ENCODE data around the gene RFX7.

RFX7 gene

DNA sequence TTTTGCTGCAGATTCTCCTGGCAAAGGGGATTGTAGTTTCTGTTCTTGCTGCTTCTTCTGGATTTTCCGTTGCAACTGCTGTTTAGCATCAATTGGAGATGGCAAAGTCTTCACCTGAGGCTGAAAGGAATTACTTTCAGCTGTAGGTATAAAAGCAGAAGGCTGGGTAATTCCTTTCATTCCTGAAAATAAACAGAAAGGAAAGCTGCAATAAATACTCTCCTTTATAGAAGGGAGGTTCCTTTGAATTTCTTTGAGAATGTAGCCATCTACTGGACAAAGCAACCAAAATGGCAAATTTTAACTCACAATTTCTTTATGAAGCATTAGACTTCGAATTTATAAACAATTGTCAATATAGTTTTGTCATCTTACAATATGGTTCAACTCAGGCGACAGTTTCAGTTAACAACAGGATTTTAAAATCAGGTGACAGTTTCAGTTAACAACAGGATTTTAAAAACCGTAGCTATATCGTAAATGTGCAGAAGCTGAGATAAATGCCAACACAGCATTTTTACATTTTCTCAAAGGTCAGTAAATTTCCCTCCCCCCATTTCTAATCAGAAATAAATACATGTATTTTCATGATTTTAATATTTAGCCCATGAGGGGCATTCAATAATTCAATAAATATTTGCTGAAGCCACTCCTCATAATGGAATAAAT lies 145.3 kb downstream of the RFX7 start:
- no peaks in the 10 kb centered on the region for H3K9me3 ChIP-seq (ENCODE audit: insufficient read depth, low read length)
- H4K20me1 ChIP-seq (ENCODE audit: low read depth, low read length): no peaks in the 10 kb centered on the region; the same call in 1 of the 2 replicates
- H3K27me3 ChIP-seq (ENCODE audit: low read length): no peaks in the 10 kb centered on the region
- TF ChIP-seq EZH2phosphoT487 (conservative IDR thresholded peaks at IDR 0.05; ENCODE audit: low read length): no peak
- TF ChIP-seq, protein P1, sequence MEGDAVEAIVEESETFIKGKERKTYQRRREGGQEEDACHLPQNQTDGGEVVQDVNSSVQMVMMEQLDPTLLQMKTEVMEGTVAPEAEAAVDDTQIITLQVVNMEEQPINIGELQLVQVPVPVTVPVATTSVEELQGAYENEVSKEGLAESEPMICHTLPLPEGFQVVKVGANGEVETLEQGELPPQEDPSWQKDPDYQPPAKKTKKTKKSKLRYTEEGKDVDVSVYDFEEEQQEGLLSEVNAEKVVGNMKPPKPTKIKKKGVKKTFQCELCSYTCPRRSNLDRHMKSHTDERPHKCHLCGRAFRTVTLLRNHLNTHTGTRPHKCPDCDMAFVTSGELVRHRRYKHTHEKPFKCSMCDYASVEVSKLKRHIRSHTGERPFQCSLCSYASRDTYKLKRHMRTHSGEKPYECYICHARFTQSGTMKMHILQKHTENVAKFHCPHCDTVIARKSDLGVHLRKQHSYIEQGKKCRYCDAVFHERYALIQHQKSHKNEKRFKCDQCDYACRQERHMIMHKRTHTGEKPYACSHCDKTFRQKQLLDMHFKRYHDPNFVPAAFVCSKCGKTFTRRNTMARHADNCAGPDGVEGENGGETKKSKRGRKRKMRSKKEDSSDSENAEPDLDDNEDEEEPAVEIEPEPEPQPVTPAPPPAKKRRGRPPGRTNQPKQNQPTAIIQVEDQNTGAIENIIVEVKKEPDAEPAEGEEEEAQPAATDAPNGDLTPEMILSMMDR (IDR thresholded peaks at IDR 0.05; ENCODE audit: insufficient read depth, low read length, poor library complexity, severe bottlenecking): no peak
- H3K4me2 ChIP-seq (ENCODE audit: low read depth, low read length, poor library complexity, severe bottlenecking): no peak overlapping the region
- no peak overlapping the region for H3K27ac ChIP-seq (ENCODE audit: low read depth, low read length)
- H3K4me3 ChIP-seq (ENCODE audit: insufficient read depth, low read length, poor library complexity, severe bottlenecking): no peak overlapping the region
- peaks cover 49% of the 10 kb centered on the region for H3K36me3 ChIP-seq (ENCODE audit: low read length)
- H2AFZ ChIP-seq (ENCODE audit: low read depth, low read length, severe bottlenecking): no peak overlapping the region
- H3K9ac ChIP-seq (ENCODE audit: low read length): no peak overlapping the region
- H3K9me2 ChIP-seq (replicated peaks; ENCODE audit: insufficient read depth, low read length): no peaks in the 10 kb centered on the region
- H3F3A ChIP-seq (ENCODE audit: insufficient read depth): no peaks in the 10 kb centered on the region
- H3K79me2 ChIP-seq (ENCODE audit: insufficient read depth, low read length): no peaks in the 10 kb centered on the region

DNA sequence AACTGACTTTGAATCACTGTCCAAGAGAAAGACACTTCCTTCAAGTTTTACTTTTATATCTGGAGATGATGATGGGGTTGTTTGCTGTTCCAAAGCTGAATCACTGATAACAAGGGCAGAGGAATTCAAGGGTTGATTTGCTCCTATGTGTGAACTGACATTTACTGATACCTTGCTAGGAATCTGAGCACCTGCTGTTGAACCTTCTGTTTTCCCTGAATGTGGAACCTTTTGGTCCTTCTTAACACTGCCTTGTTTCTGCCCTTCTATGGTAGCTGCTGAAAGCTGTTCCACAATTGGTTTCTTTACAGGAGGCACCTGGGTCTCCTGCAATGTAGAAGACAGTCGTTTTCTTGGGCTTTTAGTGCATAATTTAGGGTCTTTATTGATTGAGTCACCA lies 148.3 kb downstream of the RFX7 start:
- Histone ChIP-seq H3K9me3 (ENCODE audit: insufficient read depth, low read length) (no peaks in the 10 kb centered on the region), H3K9ac (ENCODE audit: low read length) (no peak overlapping the region), H3K4me2 (ENCODE audit: low read depth, low read length, poor library complexity, severe bottlenecking) (no peak overlapping the region), H3K4me3 (ENCODE audit: insufficient read depth, low read length, poor library complexity, severe bottlenecking) (no peak overlapping the region), H4K20me1 (ENCODE audit: low read depth, low read length) (no peaks in the 10 kb centered on the region; the same call in 1 of the 2 replicates), H2AFZ (ENCODE audit: low read depth, low read length, severe bottlenecking) (no peak overlapping the region), H3F3A (ENCODE audit: insufficient read depth) (no peaks in the 10 kb centered on the region), H3K27ac (ENCODE audit: low read depth, low read length) (no peak overlapping the region), H3K27me3 (ENCODE audit: low read length) (no peaks in the 10 kb centered on the region), H3K79me2 (ENCODE audit: insufficient read depth, low read length) (no peaks in the 10 kb centered on the region), H3K9me2 (replicated peaks; ENCODE audit: insufficient read depth, low read length) (no peaks in the 10 kb centered on the region), H3K36me3 (ENCODE audit: low read length) (peaks cover 53% of the 10 kb centered on the region)
- TF ChIP-seq, protein P1 (IDR thresholded peaks at IDR 0.05; ENCODE audit: insufficient read depth, low read length, poor library complexity, severe bottlenecking): no peak
- TF ChIP-seq EZH2phosphoT487 (conservative IDR thresholded peaks at IDR 0.05; ENCODE audit: low read length): no peak

DNA sequence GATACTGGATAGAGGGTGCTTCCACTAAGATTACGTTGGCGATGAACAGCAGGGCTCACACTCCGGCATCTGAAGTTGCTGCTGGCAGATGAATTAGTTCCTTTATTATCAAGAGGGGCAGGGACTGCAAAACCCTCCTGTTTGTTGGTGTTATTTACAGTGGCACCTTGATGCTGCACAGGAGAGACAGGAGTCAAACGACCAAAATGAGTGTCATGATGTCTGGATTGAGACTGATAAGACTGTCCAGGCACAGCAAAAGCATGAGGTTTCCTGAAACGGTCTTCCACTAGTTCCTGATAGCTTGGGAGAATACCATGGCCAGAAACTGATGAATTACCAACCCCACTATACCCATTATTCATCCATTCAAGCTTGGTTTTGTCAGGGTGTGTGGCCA lies 149.5 kb downstream of the RFX7 start:
- no peak overlapping the region for H3K27ac ChIP-seq (ENCODE audit: low read depth, low read length)
- H2AFZ ChIP-seq (ENCODE audit: low read depth, low read length, severe bottlenecking): no peak overlapping the region
- H3K4me2 ChIP-seq (ENCODE audit: low read depth, low read length, poor library complexity, severe bottlenecking): no peak overlapping the region
- no peaks in the 10 kb centered on the region for H3K79me2 ChIP-seq (ENCODE audit: insufficient read depth, low read length)
- H3F3A ChIP-seq (ENCODE audit: insufficient read depth): no peaks in the 10 kb centered on the region
- H4K20me1 ChIP-seq (ENCODE audit: low read depth, low read length): no peaks in the 10 kb centered on the region; the same call in 1 of the 2 replicates
- H3K9me3 ChIP-seq (ENCODE audit: insufficient read depth, low read length): no peaks in the 10 kb centered on the region
- no peaks in the 10 kb centered on the region for H3K9me2 ChIP-seq (replicated peaks; ENCODE audit: insufficient read depth, low read length)
- TF ChIP-seq, protein P1 (IDR thresholded peaks at IDR 0.05; ENCODE audit: insufficient read depth, low read length, poor library complexity, severe bottlenecking): no peak
- no peak for TF ChIP-seq EZH2phosphoT487 (conservative IDR thresholded peaks at IDR 0.05; ENCODE audit: low read length)
- H3K36me3 ChIP-seq (ENCODE audit: low read length): peaks cover 53% of the 10 kb centered on the region
- no peaks in the 10 kb centered on the region for H3K27me3 ChIP-seq (ENCODE audit: low read length)
- H3K9ac ChIP-seq (ENCODE audit: low read length): no peak overlapping the region
- no peak overlapping the region for H3K4me3 ChIP-seq (ENCODE audit: insufficient read depth, low read length, poor library complexity, severe bottlenecking)

All from SU-DHL-6 (cell line).